Measurements from ENCODE around the gene TMEM151B. TPM values are rescaled to one million over a fixed set of nuclear protein-coding genes. Genes with fewer than 3 reads are reported as not detected.

TMEM151B gene
- total and polyA plus RNA-seq, 7 donors = 0.16 to 1.1 (median 0.63) TPM; not detected in 2

- no peak for DNase-seq
- Histone ChIP-seq H3K36me3 (no peaks in the 10 kb centered on the region), H3K27me3 (peaks cover 10 to 97% (median 71%) of the 10 kb centered on the region in 3 donors), H3K4me3 (no peak overlapping the region), H3K4me1 (peaks cover 0 to 2% (median under 1%) of the 10 kb centered on the region in 4 donors), H3K27ac (no peak overlapping the region), H3K9me3 (no peaks in the 10 kb centered on the region)
- 61 to 77% methylated on average over 4 of the region's 4 CpGs for WGBS, 2 donors
- TF ChIP-seq POLR2AphosphoS5 (IDR thresholded peaks at IDR 0.05) = no peak
- intact Hi-C loops (cut with DNase I) = no loop called here
These were observed 21.6 kb downstream of the TMEM151B start for GRCh38 chr6:44291841-44292240.

DNA sequence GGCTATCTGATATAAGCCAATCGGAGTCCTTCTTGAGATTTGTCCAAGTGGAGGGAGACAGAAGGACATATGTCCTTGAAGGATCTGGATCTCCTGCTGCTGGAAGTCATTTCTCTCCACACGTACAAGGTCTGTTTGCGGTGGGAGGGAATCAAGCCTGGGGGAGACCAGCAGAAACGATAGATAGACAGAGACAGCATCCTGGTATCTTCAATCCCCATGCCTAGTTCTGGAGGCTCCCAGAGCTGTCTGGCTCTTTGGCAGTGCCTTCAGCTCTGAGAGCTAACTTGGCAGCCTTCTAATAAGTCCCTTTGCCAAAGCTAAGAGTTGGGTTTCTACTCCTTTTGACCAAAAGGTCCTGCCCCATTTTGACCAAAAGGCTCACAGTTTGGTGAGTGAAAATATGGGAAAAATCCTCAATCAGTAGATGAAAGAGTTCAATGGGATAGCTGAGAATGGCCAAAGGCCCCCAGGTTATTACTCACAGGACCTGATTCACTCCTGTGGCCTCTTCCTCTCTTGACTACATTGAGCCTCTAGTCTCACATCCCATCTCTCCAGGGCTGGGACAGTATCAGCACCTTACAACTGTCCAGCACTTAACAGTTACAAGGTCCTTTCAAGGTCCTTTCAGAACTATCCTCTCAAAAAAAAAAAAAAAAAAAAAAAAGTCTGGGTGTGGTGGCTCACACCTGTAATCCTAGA, 22.6 kb downstream of the TMEM151B start:
- Histone ChIP-seq H3K27me3 (peaks cover 10 to 97% (median 72%) of the 10 kb centered on the region in 3 donors), H3K4me1 (peaks cover 0 to 11% (median 10%) of the 10 kb centered on the region in 4 donors), H3K9me3 (no peaks in the 10 kb centered on the region), H3K36me3 (no peaks in the 10 kb centered on the region), H3K4me3 (no peak overlapping the region), H3K27ac (no peak overlapping the region)
- 83 to 84% methylated on average over 4 of the region's 4 CpGs for WGBS, 2 donors
- no peak for DNase-seq
- TF ChIP-seq EP300 (IDR thresholded peaks at IDR 0.05) (no peak), POLR2AphosphoS5 (IDR thresholded peaks at IDR 0.05) (no peak), POLR2A (IDR thresholded peaks at IDR 0.05) (no peak)
- TF ChIP-seq, protein P1, sequence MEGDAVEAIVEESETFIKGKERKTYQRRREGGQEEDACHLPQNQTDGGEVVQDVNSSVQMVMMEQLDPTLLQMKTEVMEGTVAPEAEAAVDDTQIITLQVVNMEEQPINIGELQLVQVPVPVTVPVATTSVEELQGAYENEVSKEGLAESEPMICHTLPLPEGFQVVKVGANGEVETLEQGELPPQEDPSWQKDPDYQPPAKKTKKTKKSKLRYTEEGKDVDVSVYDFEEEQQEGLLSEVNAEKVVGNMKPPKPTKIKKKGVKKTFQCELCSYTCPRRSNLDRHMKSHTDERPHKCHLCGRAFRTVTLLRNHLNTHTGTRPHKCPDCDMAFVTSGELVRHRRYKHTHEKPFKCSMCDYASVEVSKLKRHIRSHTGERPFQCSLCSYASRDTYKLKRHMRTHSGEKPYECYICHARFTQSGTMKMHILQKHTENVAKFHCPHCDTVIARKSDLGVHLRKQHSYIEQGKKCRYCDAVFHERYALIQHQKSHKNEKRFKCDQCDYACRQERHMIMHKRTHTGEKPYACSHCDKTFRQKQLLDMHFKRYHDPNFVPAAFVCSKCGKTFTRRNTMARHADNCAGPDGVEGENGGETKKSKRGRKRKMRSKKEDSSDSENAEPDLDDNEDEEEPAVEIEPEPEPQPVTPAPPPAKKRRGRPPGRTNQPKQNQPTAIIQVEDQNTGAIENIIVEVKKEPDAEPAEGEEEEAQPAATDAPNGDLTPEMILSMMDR (IDR thresholded peaks at IDR 0.05) = no peak
- intact Hi-C loops (cut with DNase I) = no loop called here

DNA sequence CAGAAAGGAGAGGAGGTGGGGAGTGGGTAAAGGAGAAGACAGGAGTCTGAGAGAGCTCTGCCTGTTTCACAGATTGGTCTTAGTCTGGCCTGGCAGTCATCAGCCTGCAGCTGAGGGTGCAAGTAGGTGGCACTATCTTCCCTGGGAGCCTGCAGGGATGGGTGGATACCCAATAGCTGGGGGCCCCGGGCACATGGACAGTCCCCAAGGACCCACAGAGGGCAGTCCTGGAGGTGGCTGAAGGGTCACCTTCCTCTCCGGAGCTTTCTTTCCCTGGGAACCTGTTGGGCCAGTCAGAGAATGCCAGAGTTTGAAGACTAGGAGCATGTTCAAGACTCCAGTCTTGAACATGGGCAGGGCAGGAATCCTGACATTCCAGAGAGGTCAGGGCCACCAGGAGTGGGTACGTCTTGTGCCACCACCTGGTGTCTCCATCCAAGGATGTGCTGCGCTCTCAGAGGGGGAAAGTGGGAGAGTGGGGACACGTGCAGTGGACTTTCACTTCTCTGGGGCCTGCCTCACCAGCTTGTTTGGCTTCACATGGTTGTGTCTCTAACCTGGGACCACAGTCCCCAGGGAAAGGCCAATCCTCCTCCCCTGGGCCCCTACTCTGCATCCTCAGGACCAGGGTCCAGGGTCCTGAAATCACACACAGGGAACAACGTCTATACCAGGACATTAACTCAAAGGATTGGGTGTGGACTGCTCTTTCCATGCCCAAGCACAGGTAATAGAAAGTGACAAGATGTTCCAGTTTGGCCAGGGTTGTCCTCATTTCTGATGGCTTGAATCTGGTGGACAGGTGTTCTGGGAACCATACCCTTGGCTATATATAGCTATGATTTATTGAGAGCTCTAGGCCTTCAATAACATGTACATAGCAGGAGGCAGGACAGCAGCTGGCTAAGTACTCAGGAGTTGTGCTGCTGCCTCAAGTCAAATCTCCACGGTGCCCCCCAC, 24.9 kb downstream of the TMEM151B start:
- intact Hi-C loops (cut with DNase I) = no loop called here
- Histone ChIP-seq H3K27me3 (peaks cover 10 to 85% (median 64%) of the 10 kb centered on the region in 3 donors), H3K36me3 (peaks cover 0 to under 1% (median 0%) of the 10 kb centered on the region in 4 donors), H3K27ac (no peak overlapping the region), H3K9me3 (no peaks in the 10 kb centered on the region), H3K4me3 (no peak overlapping the region), H3K4me1 (peaks cover 0 to 15% (median 13%) of the 10 kb centered on the region in 4 donors)
- TF ChIP-seq, protein P1 (IDR thresholded peaks at IDR 0.05) = no peak
- TF ChIP-seq POLR2AphosphoS5 (IDR thresholded peaks at IDR 0.05) (no peak), POLR2A (IDR thresholded peaks at IDR 0.05) (no peak), EP300 (IDR thresholded peaks at IDR 0.05) (no peak)
- 53 to 76% methylated on average over 7 of the region's 7 CpGs for WGBS, 2 donors
- no peak for DNase-seq

GRCh38 chr6:44297063-44298038, 27.1 kb downstream of the TMEM151B start:
- peaks cover 0 to 15% (median 13%) of the 10 kb centered on the region in 4 donors for H3K4me1 ChIP-seq
- H3K9me3 ChIP-seq = no peaks in the 10 kb centered on the region
- H3K27ac ChIP-seq = no peak overlapping the region
- peak overlapping the region; percentile 23 to 54 (median 46) for H3K4me3 ChIP-seq
- H3K27me3 ChIP-seq = peaks cover 5 to 62% (median 45%) of the 10 kb centered on the region in 3 donors
- DNase-seq = no peak
- TF ChIP-seq POLR2AphosphoS5 (IDR thresholded peaks at IDR 0.05) = no peak
- TF ChIP-seq, protein P1 (IDR thresholded peaks at IDR 0.05) = no peak
- TF ChIP-seq EP300 (IDR thresholded peaks at IDR 0.05) = no peak
- no peak for TF ChIP-seq POLR2A (IDR thresholded peaks at IDR 0.05)
- intact Hi-C loops (cut with DNase I) = no loop called here
- WGBS, 2 donors = 1% methylated on average over 86 of the region's 86 CpGs
- H3K36me3 ChIP-seq = peaks cover 0 to 23% (median 13%) of the 10 kb centered on the region in 4 donors

Data from sigmoid colon (tissue), 7 donors.